Gastroesophageal sphincter (tissue), 3 donors: ENCODE measurements around the gene OTOP1.

Experiments
- CTCF ChIP-seq, 4 experiments: fragments of 200-600 bp in 2 of 4; fragments of 450-650 bp in 2 of 4; sonication (generic) in 1 of 4; IDR thresholded peaks; one replicate each; pipeline ENCODE4 v1.5.1; 2017 to 2019; ENCODE audit warnings: antibody characterized with exemption in 4 of 4, mild to moderate bottlenecking in 2 of 4, moderate library complexity in 2 of 4
- POLR2A ChIP-seq, 2 donors: fragments of 450-650 bp; IDR thresholded peaks; one replicate each; pipeline ENCODE4 v1.6.1; 2017; ENCODE audit warnings: antibody characterized with exemption in 2 of 2, mild to moderate bottlenecking in 2 of 2, moderate library complexity in 1 of 2
- POLR2AphosphoS5 ChIP-seq: sonication (generic); formaldehyde crosslinking; IDR thresholded peaks from one replicate; pipeline ENCODE4 v1.6.1; 2017; ENCODE audit warnings: antibody characterized with exemption

GRCh38 chr4:4247696-4248028 is 20.9 kb upstream of the OTOP1 start:
- TF ChIP-seq POLR2A (IDR thresholded peaks at IDR 0.05) (no peak), POLR2AphosphoS5 (no peak), CTCF (IDR thresholded peaks at IDR 0.05) (no peak)
